Measurements from ENCODE around the gene WWC1.
"Not testable (repeated sequence)": the region's sequence is repeated elsewhere in the genome, so short reads cannot be mapped to it uniquely, and the experiment has no call there.

The WWC1 gene

GRCh38 chr5:168310541-168310940 lies 19.1 kb downstream of the WWC1 start:
- DNase-seq, result not testable (repeated sequence)

GRCh38 chr5:168311061-168311566 lies 19.7 kb downstream of the WWC1 start:
- no peak for DNase-seq

- no peak for DNase-seq
These were observed 21.3 kb downstream of the WWC1 start for GRCh38 chr5:168312606-168313295.

- DNase-seq, result no peak
These were observed 22.3 kb downstream of the WWC1 start for GRCh38 chr5:168313596-168314204.

GRCh38 chr5:168314735-168315411 lies 23.4 kb downstream of the WWC1 start:
- no peak for DNase-seq

GRCh38 chr5:168315416-168316138 lies 24.1 kb downstream of the WWC1 start:
- DNase-seq, result no peak

GRCh38 chr5:168316139-168316578 lies 24.7 kb downstream of the WWC1 start:
- no peak for DNase-seq

- no peak for DNase-seq
These were observed 25.7 kb downstream of the WWC1 start for GRCh38 chr5:168317096-168317520.

GRCh38 chr5:168317521-168318147 lies 26.2 kb downstream of the WWC1 start:
- DNase-seq, result no peak

GRCh38 chr5:168318240-168318639 lies 26.8 kb downstream of the WWC1 start:
- no peak for DNase-seq

- DNase-seq, result no peak
These were observed 28.3 kb downstream of the WWC1 start for GRCh38 chr5:168319774-168320173.

- DNase-seq, result no peak
These were observed 29.4 kb downstream of the WWC1 start for GRCh38 chr5:168320805-168321204.

GRCh38 chr5:168324859-168325630 lies 33.6 kb downstream of the WWC1 start:
- no peak for DNase-seq

- DNase-seq, result no peak
These were observed 35.6 kb downstream of the WWC1 start for GRCh38 chr5:168327019-168327421.

- no peak for DNase-seq
These were observed 36.0 kb downstream of the WWC1 start for GRCh38 chr5:168327451-168327850.

GRCh38 chr5:168327994-168328393 lies 36.5 kb downstream of the WWC1 start:
- no peak for DNase-seq

- DNase-seq, result no peak
These were observed 37.4 kb downstream of the WWC1 start for GRCh38 chr5:168328814-168329213.

GRCh38 chr5:168329302-168329701 lies 37.9 kb downstream of the WWC1 start:
- no peak for DNase-seq

GRCh38 chr5:168332042-168332441 lies 40.6 kb downstream of the WWC1 start:
- DNase-seq, result no peak

GRCh38 chr5:168334280-168334679 lies 42.8 kb downstream of the WWC1 start:
- DNase-seq, result no peak

GRCh38 chr5:168334695-168335094 lies 43.2 kb downstream of the WWC1 start:
- DNase-seq, result no peak

GRCh38 chr5:168337361-168337760 lies 45.9 kb downstream of the WWC1 start:
- DNase-seq, result no peak

Measured in activated naive CD4-positive, alpha-beta T cell treated with Interleukin-2 at 50 U/mL for 16 hours (primary cell).